ENCODE measurements around the gene EPS8. TPM values are rescaled to one million over a fixed set of nuclear protein-coding genes. Genes with fewer than 3 reads are reported as not detected.

Gene EPS8
- total and polyA plus RNA-seq, 2 experiments from 2014 or later, result 3.1 to 6.0 TPM

DNA sequence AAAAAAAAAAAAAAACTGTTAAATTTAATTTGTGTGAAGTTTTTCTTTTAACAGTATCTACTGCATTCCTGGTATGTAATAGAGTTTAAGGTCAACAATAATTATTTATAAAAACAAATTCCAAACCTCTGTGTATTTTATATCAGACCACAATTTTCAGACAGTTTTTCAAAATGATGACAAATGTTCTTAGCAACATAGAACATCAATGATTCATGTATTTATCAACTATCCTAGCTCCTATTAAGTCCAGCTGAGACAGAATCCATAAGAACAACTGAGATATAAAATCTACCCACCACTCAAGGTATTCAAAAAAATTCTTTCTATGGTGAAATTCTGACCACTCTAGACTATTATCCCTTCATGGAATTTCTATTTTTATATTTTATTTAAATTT is 144.5 kb downstream of the EPS8 start:
- Histone ChIP-seq H3K4me1 (ENCODE audit: low read depth) (no peaks in the 10 kb centered on the region), H3K9me3 (ENCODE audit: low read depth) (no peaks in the 10 kb centered on the region), H3K27ac (no peak overlapping the region), H3K27me3 (no peaks in the 10 kb centered on the region), H3K4me3 (no peak overlapping the region), H3K36me3 (no peaks in the 10 kb centered on the region)
- TF ChIP-seq, protein P1, sequence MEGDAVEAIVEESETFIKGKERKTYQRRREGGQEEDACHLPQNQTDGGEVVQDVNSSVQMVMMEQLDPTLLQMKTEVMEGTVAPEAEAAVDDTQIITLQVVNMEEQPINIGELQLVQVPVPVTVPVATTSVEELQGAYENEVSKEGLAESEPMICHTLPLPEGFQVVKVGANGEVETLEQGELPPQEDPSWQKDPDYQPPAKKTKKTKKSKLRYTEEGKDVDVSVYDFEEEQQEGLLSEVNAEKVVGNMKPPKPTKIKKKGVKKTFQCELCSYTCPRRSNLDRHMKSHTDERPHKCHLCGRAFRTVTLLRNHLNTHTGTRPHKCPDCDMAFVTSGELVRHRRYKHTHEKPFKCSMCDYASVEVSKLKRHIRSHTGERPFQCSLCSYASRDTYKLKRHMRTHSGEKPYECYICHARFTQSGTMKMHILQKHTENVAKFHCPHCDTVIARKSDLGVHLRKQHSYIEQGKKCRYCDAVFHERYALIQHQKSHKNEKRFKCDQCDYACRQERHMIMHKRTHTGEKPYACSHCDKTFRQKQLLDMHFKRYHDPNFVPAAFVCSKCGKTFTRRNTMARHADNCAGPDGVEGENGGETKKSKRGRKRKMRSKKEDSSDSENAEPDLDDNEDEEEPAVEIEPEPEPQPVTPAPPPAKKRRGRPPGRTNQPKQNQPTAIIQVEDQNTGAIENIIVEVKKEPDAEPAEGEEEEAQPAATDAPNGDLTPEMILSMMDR (IDR thresholded peaks at IDR 0.05; ENCODE audit: low read depth, low read length), result no peak
- DNase-seq (ENCODE audit: low read depth in 1 of 2, low spot score in 1 of 2), result no peak

DNA sequence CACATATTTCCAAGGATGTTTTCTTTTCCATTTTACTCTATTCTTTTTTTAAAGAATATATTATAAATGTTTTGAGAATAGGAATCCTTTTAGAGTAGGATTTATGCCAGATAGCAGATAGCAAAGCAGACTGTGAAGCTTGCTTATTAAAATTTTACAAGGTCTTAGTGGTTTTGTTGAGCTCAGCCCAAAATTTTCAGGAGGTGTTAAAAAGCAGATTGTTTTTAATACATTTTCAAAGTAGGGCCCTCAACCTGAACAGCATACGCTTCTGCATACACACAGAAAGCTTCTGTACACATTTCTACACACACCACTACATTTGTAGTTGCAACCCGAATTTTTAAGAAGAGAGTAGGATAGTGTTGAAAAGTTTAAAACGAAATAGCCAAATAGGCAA is 151.0 kb downstream of the EPS8 start:
- TF ChIP-seq, protein P1 (IDR thresholded peaks at IDR 0.05; ENCODE audit: low read depth, low read length), result no peak

DNA sequence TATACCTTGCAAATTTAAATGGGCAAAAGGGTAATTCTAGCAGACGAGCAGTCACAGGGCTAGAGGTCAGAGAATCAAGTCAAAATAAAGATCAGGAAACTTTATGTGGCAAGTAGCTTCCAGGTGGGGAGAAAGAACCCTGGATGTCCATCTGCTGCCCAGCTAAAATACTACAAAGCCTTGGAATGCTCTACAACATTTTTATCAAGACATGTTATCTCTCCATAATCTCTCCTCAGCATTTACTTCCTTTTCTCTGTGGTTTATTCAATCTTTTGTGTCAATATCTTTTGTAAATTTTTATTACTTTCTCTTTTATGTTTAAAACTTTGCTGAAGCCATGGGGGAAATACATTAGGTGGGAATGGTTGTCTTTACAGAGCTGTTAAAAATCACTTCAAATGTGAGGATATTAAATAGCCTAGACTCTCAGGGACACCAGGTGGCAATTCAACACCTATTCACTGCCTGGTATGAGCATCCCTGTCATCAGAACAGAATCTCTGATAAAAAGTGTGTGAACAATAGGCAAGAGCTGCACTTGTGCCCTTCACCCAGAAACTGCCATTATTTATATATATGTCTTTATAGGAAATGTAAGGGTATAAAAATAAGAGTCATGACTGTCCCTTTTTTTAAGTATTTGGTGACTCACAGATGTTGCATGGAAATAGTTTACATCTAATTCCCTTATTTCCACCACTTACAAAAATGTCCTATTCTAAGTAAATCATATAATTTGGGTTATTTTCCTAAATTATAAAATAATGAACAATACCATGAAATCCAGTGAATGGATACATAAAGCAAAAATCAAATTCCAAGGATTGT is 152.9 kb downstream of the EPS8 start:
- no peak for DNase-seq (ENCODE audit: low read depth in 1 of 2, low spot score in 1 of 2)
- Histone ChIP-seq H3K27ac (no peak overlapping the region), H3K4me3 (no peak overlapping the region), H3K36me3 (no peaks in the 10 kb centered on the region), H3K4me1 (ENCODE audit: low read depth) (no peaks in the 10 kb centered on the region), H3K27me3 (no peaks in the 10 kb centered on the region), H3K9me3 (ENCODE audit: low read depth) (no peaks in the 10 kb centered on the region)
- TF ChIP-seq, protein P1 (IDR thresholded peaks at IDR 0.05; ENCODE audit: low read depth, low read length), result no peak

More for the DNA sequence above, 151.0 kb downstream of the EPS8 start:
- H3K27me3 ChIP-seq, result no peaks in the 10 kb centered on the region
- H3K4me1 ChIP-seq (ENCODE audit: low read depth), result no peaks in the 10 kb centered on the region
- no peak overlapping the region for H3K4me3 ChIP-seq
- no peak for DNase-seq (ENCODE audit: low read depth in 1 of 2, low spot score in 1 of 2)
- no peaks in the 10 kb centered on the region for H3K9me3 ChIP-seq (ENCODE audit: low read depth)
- no peaks in the 10 kb centered on the region for H3K36me3 ChIP-seq
- no peak overlapping the region for H3K27ac ChIP-seq

DNA sequence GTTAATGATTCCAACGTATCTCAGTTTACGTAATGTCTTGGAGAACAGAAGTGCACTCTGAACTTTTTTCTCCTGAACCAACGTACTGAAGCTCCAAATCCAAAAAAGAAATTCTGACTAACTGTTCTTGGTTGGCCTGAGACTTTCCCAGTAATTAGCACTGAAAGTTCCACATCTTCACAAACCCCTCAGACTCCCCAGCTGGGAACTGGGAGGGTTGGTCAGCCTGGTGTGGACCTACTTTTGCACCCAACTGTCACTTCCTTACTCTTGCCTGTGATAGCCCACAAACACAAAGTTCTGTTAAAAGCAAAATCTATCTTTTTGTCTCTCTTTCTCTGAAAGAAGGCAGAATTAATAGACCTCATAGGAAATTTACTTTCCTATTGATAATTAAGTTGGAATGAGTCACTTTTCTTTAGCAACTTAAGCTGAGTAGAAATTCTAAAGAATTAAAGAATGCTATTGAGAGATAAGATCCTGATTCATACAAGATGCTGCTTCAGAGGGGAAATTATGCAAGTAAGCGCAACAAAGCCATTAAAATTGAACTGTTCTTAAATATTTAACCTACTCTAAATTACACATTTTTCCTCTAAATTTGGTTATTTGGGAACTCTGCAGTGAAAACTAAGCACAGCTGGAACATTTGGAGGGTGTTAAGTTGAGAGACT is 155.0 kb downstream of the EPS8 start:
- no peaks in the 10 kb centered on the region for H3K36me3 ChIP-seq
- TF ChIP-seq, protein P1 (IDR thresholded peaks at IDR 0.05; ENCODE audit: low read depth, low read length), result no peak
- peaks cover 5% of the 10 kb centered on the region for H3K4me1 ChIP-seq (ENCODE audit: low read depth)
- H3K4me3 ChIP-seq, result no peak overlapping the region
- no peak overlapping the region for H3K27ac ChIP-seq
- no peaks in the 10 kb centered on the region for H3K27me3 ChIP-seq
- peak in 1 of 2 donors; percentile 71 for DNase-seq (ENCODE audit: low read depth in 1 of 2, low spot score in 1 of 2)
- H3K9me3 ChIP-seq (ENCODE audit: low read depth), result no peaks in the 10 kb centered on the region

DNA sequence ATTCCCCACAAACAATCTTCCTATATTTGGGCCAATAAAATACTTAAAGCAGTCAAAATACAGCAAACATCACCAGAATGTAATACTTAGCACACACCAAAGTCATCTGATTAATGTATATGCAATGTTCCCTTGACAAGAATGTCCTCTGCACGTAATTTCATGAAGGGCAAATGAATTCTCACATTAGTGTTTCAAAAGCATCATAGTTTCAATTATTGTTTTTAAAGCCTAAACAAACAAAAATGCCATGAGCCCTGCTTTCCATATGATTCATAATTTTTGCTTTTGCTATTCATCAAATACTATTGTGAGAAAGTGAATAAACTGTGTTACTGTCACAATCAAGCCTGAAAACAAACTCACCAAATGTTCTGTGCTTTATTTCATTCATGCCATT is 156.0 kb downstream of the EPS8 start:
- no peak overlapping the region for H3K27ac ChIP-seq
- H3K4me3 ChIP-seq, result no peak overlapping the region
- TF ChIP-seq, protein P1 (IDR thresholded peaks at IDR 0.05; ENCODE audit: low read depth, low read length), result no peak
- no peaks in the 10 kb centered on the region for H3K27me3 ChIP-seq
- DNase-seq (ENCODE audit: low read depth in 1 of 2, low spot score in 1 of 2), result no peak
- H3K9me3 ChIP-seq (ENCODE audit: low read depth), result no peaks in the 10 kb centered on the region
- H3K36me3 ChIP-seq, result no peaks in the 10 kb centered on the region
- H3K4me1 ChIP-seq (ENCODE audit: low read depth), result peaks cover 14% of the 10 kb centered on the region
